ENCODE results near the gene CACNB3. TPM values are rescaled to one million over a fixed set of nuclear protein-coding genes. Genes with fewer than 3 reads are reported as not detected.
A peak's percentile ranks its signal among the peaks of the same experiment; 100 is the strongest.

The CACNB3 gene
- total RNA-seq = 24.1 TPM

GRCh38 chr12:48817873-48818830, at the start of gene CACNB3:
Gene CACNB3 (plus strand): TSS chr12:48818496. CDS start chr12:48818930, 434 bp downstream.
- intact Hi-C loops (cut with DNase I) = no loop called here
- ATAC-seq (peak; percentile 12), DNase-seq (ENCODE audit: low spot score) (peak; percentile 87)

- intact Hi-C loops (cut with DNase I) = no loop called here
- ATAC-seq (no peak), DNase-seq (ENCODE audit: low spot score) (no peak)
Measured at GRCh38 chr12:48768736-48769135, 49.6 kb upstream of the CACNB3 start.

- intact Hi-C loops (cut with DNase I) = no loop called here
- DNase-seq (ENCODE audit: low spot score) (no peak), ATAC-seq (no peak)
Measured at GRCh38 chr12:48770756-48771155, 47.5 kb upstream of the CACNB3 start.

GRCh38 chr12:48771588-48772112, 46.6 kb upstream of the CACNB3 start:
- intact Hi-C loops (cut with DNase I) = no loop called here
- DNase-seq (ENCODE audit: low spot score) (no peak), ATAC-seq (no peak)

GRCh38 chr12:48773686-48774085, 44.6 kb upstream of the CACNB3 start:
- ATAC-seq (no peak), DNase-seq (ENCODE audit: low spot score) (no peak)
- intact Hi-C loops (cut with DNase I) = no loop called here

GRCh38 chr12:48774516-48774915, 43.8 kb upstream of the CACNB3 start:
- ATAC-seq (no peak), DNase-seq (ENCODE audit: low spot score) (no peak)
- intact Hi-C loops (cut with DNase I) = no loop called here

- ATAC-seq (no peak), DNase-seq (ENCODE audit: low spot score) (no peak)
- intact Hi-C loops (cut with DNase I) = no loop called here
Measured at GRCh38 chr12:48775299-48775698, 43.0 kb upstream of the CACNB3 start.

GRCh38 chr12:48775991-48776649, 42.2 kb upstream of the CACNB3 start:
- intact Hi-C loops (cut with DNase I) = no loop called here
- ATAC-seq (no peak), DNase-seq (ENCODE audit: low spot score) (no peak)

GRCh38 chr12:48776956-48777355, 41.3 kb upstream of the CACNB3 start:
- intact Hi-C loops (cut with DNase I) = no loop called here
- no peak for DNase-seq (ENCODE audit: low spot score)
- no peak for ATAC-seq

GRCh38 chr12:48777501-48778400, 40.5 kb upstream of the CACNB3 start:
- intact Hi-C loops (cut with DNase I) = no loop called here
- ATAC-seq = no peak

GRCh38 chr12:48779869-48780268, 38.4 kb upstream of the CACNB3 start:
- ATAC-seq = peak; percentile 54
- DNase-seq (ENCODE audit: low spot score) = no peak
- intact Hi-C loops (cut with DNase I) = no loop called here

More at GRCh38 chr12:48777501-48778400, 40.5 kb upstream of the CACNB3 start:
- DNase-seq (ENCODE audit: low spot score) = no peak

GRCh38 chr12:48780381-48781025, 37.8 kb upstream of the CACNB3 start:
- ATAC-seq = no peak
- no peak for DNase-seq (ENCODE audit: low spot score)
- intact Hi-C loops (cut with DNase I) = no loop called here

GRCh38 chr12:48781750-48782456, 36.4 kb upstream of the CACNB3 start:
- no peak for DNase-seq (ENCODE audit: low spot score)
- intact Hi-C loops (cut with DNase I) = no loop called here
- no peak for ATAC-seq

GRCh38 chr12:48782457-48783395, 35.6 kb upstream of the CACNB3 start:
- intact Hi-C loops (cut with DNase I) = no loop called here
- no peak for DNase-seq (ENCODE audit: low spot score)
- no peak for ATAC-seq

- no peak for DNase-seq (ENCODE audit: low spot score)
- no peak for ATAC-seq
- intact Hi-C loops (cut with DNase I) = no loop called here
Measured at GRCh38 chr12:48783432-48783831, 34.9 kb upstream of the CACNB3 start.

GRCh38 chr12:48786591-48787544, 31.4 kb upstream of the CACNB3 start:
- DNase-seq (ENCODE audit: low spot score) (no peak), ATAC-seq (peak; percentile 7)
- intact Hi-C loops (cut with DNase I) = no loop called here
